ENCODE measurements around the gene PGM2L1. TPM values are rescaled to one million over a fixed set of nuclear protein-coding genes. Genes with fewer than 3 reads are reported as not detected.
"Not testable (repeated sequence)": the region's sequence is repeated elsewhere in the genome, so short reads cannot be mapped to it uniquely, and the experiment has no call there.

The PGM2L1 gene
- total RNA-seq, 1 donor from 2014 or later = 2.1 TPM

DNA sequence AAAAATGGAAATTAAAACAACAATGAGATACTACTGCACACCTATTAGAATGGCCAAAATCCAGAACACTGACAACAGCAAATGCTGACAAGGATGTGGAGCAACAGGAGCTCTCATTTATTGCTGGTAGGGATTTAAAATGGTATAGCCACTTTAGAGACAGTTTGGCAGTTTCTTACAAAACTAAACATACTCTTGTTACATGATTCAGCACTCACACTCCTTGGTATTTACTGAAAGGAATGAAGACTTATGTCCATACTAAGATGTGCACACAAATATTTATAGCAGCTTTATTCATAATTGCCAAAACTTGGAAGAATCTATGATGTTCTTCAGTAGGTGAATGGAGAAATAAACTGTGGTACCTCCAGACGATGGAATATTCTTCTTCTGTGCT, 40.8 kb downstream of the PGM2L1 start:
- intact Hi-C loops (cut with DNase I) = no loop called here
- no peak for DNase-seq (ENCODE audit: missing footprints)
- ATAC-seq = no peak

DNA sequence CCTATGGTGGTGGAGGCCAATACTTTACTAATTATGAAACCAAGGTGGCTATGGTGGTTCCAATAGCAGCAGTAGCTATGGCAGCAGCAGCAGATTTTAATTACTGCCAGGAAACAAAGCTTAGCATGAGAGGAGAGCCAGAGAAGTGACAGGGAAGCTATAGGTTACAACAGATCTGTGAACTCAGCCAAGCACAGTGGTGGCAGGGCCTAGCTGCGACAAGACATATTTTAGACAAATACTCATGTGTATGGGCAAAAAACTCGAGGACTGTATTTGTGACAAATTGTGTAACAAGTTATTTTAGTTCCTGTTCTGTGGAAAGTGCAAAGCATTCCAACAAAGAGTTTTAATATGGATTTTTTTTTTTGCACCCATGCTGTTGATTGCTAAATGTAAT, 42.6 kb downstream of the PGM2L1 start:
- intact Hi-C loops (cut with DNase I) = no loop called here
- no peak for DNase-seq (ENCODE audit: missing footprints)
- no peak for ATAC-seq

DNA sequence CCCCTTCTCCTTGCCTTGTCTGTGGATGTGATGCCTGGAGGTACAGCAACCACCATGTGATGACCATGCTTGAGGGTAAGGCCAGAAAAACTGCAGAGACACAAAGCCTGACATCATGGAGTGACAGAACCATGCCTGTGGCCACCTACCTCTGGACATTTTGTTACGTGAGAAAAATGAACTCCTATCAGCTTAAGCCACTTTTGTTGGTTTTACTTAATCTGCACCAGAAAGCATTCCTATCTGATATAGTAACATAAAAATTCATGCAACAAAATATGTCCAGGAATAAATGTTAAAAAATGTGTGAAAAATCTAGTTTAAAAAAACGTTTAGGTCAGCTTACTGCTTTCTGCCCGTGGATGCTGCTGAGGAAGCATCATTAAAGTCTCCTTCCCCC, 44.2 kb downstream of the PGM2L1 start:
- DNase-seq (ENCODE audit: missing footprints) (no peak), ATAC-seq (no peak)
- intact Hi-C loops (cut with DNase I) = no loop called here

DNA sequence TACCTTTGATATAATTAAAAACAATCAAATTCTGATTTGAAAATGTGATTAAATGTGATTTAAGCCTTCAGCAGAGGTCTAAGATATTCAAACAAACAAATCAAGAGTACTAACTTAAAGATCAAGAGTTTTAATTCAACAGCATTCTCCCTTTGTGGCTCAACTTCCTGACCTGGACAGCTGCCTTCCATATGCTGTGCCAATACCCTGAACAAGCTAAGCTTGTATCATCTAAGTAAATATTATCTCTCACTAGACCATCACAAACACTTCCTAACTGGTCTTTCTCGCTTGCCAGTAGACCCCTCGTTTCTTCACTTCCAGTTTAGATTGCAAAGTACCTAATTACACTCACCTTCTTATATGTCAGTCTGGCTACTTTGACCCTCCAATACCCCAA, 50.9 kb downstream of the PGM2L1 start:
- DNase-seq (ENCODE audit: missing footprints) = no peak
- ATAC-seq = no peak
- intact Hi-C loops (cut with DNase I) = no loop called here

DNA sequence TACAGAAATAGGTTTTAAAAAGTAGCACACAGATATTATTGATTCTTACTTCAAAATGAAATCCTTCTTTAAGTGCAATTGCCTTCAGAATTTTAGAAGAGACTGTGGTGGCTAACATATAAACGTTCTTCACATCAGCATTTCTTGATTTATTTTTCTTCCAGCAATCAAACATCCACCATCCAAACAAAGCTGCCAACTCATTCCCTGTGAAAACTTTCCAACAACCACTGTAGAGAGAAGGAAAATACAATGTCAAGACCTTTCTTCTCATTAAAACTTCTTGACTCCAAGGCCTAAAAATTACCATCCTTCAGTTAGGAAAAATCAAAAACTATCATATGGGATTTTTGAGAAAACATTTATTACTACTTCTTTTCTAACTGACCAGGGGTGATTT, 52.8 kb downstream of the PGM2L1 start:
- ATAC-seq (no peak), DNase-seq (ENCODE audit: missing footprints) (no peak)

DNA sequence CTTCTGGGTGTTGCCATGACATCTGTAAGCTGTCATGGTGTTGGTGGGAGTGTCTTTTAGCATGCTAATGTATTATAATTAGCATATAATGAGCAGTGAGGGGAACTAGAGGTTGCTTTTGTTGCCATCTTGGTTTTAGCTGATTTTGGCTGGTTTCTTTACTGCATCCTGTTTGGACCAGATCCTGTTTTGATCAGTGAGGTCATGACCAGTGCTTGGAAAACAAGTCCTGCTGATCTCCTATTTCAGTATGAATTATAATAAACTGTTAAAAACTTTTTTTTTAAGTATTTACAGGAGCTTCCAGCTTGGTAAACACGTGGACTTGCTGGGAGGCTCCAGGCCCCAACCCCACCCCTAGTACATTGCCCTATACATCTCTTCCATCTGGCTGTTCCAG, 56.3 kb downstream of the PGM2L1 start:
- DNase-seq (ENCODE audit: missing footprints) (no peak), ATAC-seq (no peak)
- intact Hi-C loops (cut with DNase I) = no loop called here

More for the DNA sequence above, 52.8 kb downstream of the PGM2L1 start:
- intact Hi-C loops (cut with DNase I) = no loop called here

DNA sequence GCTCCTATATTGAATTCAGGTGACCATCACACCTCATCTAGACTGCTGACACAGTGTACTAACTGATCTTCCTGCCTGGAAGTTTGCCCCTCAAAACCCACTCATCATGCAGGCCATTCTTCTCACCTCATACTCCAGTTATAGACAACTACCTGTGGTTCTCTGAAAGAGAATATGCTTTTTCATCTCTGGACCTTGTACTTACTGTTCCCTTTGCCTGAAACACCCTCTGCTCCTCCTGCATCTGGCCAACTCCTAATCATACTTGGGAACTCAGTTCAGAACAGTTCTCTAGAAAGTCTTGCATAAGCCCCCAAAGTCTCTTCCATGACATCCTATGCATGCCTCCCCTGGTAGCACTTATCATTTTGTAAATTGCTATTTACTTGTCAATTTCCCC, 58.6 kb downstream of the PGM2L1 start:
- ATAC-seq (no peak), DNase-seq (ENCODE audit: missing footprints) (no peak)
- intact Hi-C loops (cut with DNase I) = no loop called here

DNA sequence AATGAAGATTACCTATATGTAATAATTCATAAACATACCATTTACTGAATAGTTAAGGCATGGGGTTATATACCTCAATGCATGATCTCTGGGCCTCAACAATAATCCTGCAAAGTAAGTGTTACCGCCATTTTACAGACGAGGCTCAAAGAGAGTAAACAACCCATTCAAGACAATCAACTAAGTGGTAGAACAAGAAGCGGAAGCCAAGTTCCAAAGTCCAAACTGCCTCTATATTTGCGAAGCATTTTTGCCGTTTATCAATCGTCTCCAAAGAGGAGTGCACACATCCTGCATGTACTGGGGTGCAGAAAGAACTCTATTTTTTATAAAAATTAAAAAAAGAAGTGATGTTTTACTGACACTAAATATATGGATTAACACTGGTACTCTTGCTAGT, 59.3 kb downstream of the PGM2L1 start:
- no peak for DNase-seq (ENCODE audit: missing footprints)
- ATAC-seq = no peak
- intact Hi-C loops (cut with DNase I) = no loop called here

DNA sequence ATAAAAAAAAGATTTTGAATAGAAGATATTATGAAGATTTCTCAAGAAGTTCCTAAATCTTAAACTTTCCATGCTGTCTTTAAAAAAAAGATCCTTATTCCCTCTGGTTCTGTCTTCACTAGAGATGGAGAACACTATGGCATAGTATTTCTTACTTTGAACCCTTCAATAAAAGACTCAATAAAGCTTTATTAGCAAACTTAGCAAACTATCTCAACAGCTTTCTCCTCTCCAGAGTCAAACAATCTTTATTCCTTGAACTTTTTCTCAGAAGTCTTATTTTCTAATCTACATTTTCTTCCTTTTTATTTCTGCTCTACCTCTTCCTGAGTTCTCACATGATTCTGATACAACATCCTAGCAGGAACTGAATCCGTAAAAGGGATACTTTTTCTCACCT, 65.0 kb downstream of the PGM2L1 start:
- DNase-seq (ENCODE audit: missing footprints) = no peak
- intact Hi-C loops (cut with DNase I) = no loop called here
- no peak for ATAC-seq

DNA sequence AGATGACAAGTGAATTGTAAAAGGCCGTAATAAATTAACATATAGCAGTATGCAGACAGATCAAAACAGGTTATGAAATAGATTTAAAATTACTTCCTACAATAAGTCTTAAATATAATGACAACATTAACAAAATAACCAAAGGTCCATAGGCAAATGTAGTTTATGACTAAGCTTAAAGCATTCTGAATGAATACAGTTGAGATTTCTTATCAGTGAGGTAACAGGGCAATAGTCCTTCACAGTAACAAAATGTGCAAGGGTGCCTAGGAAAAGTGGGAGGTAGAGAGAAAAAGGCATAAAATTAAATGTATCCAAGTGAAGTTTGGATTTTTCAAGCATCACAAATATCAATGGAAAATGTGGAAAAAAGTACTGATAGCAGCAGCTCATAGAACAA, 65.9 kb downstream of the PGM2L1 start:
- no peak for DNase-seq (ENCODE audit: missing footprints)
- no peak for ATAC-seq
- intact Hi-C loops (cut with DNase I) = no loop called here

DNA sequence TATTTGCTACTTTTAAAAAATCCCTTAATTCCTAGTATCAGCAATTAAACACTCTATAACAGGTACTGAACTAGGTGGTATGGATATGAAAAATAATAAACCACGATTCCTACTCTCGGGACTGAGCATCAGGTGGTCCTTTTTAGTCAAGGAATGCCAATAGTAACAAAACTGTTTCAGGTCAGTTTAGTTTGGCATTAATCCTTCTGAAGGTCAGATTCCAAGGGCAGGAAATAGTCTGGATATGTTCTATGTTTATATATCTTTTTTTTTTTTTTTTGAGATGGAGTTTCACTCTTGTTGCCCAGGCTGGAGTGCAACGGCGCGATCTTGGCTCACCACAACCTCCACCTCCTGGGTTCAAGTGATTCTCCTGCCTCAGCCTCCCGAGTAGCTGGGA, 67.2 kb downstream of the PGM2L1 start:
- DNase-seq (ENCODE audit: missing footprints); ATAC-seq; intact Hi-C loops (cut with DNase I): not testable (repeated sequence)

DNA sequence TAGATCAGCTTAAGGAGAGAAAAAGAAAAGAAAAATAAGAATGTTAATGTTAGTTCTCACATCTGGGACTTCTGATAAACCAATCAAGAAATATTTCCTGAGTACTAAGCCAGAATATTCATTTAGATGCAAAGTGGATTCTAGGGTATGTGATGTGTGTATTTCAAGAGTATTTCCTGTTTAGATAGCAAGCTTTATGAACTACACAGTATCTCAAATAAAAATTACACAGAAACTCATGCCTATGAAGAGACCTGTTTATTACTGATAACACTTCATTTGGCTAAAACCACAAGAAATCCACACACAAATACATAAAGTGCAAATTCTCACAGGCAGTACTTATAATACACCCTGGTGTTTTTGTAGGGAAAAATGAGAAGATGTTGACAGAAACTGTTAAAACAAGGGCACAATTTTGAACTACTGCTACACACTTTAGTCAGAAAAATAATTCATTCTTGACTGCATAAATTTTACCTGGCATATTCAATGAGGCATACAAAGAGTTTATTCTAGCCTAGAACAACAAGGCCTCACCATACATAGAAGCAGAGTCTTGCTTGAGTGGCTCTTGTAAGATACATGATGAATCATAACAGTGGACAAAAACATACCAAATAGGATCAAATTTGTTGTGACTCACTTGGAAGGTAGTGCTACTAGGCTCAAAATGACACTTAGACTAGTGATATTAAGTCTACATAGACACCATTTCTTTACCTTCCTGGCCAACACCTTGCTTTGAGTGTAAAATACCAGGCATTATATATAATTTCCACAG, 68.0 kb downstream of the PGM2L1 start:
- ATAC-seq (no peak), DNase-seq (ENCODE audit: missing footprints) (no peak)
- intact Hi-C loops (cut with DNase I) = no loop called here

DNA sequence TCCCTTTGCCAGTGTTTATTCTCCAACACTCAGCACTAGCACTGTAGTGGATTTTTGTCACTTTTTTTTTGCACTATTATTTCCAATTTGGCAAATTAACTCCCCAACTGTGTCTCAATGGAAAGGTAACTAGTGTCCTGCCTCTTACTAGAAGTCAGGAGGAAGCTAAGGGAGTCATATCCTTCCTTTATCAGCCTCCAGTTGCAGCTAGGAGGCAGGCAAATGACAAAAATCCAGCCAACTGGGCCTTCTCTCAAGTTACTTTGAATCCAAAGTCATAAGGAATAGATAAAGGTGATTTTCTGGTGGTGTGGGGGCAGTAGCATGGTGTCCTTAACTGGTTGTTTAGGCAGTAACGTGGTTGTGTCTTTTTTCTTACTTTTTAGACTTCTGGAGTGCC, 71.2 kb downstream of the PGM2L1 start:
- intact Hi-C loops (cut with DNase I) = no loop called here
- DNase-seq (ENCODE audit: missing footprints) (no peak), ATAC-seq (no peak)

DNA sequence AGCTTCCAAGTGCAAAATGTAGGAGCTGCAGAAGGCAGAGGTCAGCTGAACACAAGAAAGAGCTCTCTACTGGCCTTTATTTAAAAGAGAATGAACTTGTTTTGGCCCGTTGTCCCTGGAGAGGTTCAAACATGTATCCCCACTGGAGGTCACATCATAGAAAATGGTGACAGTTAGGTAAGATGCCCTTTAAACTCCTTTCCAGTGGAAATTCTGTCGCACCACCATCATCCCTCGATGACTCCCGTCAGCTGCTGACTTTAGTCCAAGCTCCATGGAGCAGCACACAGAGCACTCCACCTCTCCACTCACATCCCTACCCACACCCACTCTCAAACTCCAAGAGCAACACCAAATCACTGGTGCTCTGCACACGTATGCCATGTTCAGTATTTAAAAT, 71.6 kb downstream of the PGM2L1 start:
- ATAC-seq (no peak), DNase-seq (ENCODE audit: missing footprints) (no peak)
- intact Hi-C loops (cut with DNase I) = no loop called here

DNA sequence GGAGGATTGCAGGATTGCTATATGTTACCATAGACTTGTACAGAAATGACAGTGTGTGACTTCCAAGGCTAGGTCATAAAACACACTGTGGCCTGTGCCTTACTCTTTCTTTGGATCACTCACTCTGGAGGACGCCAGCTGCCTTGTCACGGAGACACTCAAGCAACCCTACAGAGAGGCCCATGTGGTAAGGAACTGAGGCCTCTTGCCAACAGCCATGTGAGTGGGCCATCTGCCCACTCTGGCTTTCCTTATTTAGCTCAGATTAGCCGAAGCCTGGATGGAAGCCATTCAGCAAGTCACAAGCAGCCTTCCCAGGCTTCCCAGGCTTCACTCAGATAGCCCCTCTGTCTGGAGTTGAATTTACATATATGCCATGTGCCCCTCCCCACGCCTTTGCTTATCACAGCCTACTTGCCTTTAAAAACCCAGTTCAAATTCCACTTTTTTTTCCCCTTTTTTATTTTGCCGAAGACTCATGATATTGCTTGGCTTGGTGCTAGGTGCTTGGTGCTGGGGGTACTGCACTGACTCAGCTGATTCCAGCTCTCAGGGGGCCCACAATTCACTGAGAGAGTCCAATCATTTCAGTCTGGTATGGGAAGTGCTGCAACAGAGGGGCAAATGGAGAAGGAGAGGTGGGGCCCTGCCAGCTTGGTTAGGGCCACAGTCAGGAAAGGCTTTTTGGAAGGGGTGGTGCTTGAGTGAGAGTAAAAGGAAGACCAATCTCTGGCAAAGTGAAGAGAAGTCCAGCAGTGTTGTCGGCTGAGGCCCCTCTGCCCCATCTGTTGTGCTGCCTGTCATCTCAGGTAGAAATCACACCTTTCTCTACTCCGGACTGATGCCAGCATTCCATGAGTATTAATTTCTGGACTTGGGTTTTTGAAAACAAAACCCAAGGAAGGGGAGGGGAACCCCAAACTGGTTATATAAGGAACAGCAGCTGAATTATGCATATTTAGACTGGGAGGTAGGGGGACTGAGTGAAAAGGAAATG, 72.3 kb downstream of the PGM2L1 start:
- peak; percentile 87 for ATAC-seq
- intact Hi-C loops (cut with DNase I) = no loop called here
- DNase-seq (ENCODE audit: missing footprints) = peak; percentile 90

DNA sequence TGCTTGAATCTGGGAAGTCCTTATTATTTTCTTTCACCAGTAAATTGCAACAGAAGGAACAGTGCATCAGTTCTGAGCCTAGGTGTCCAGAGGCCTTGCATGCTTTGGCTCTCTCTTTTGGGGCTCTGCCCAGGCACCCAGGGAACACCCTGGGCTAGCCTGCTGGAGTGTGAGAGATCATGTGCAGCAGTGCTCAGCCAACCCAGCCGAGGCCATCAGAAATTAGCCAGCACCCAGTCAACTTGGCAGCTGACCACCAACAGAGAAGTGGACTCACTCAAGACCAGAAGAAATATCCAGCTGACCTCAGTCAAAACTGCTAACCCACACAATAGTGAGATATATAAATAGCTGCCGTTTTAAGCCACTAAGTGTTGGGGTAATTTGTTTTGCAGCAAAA, 75.6 kb downstream of the PGM2L1 start:
- DNase-seq (ENCODE audit: missing footprints) (peak; percentile 74), ATAC-seq (peak; percentile 91)
- intact Hi-C loops (cut with DNase I) = loop anchor here (5.0 kb wide), 1 partner anchor 75 kb away; the partner anchor contains the start of gene PGM2L1

DNA sequence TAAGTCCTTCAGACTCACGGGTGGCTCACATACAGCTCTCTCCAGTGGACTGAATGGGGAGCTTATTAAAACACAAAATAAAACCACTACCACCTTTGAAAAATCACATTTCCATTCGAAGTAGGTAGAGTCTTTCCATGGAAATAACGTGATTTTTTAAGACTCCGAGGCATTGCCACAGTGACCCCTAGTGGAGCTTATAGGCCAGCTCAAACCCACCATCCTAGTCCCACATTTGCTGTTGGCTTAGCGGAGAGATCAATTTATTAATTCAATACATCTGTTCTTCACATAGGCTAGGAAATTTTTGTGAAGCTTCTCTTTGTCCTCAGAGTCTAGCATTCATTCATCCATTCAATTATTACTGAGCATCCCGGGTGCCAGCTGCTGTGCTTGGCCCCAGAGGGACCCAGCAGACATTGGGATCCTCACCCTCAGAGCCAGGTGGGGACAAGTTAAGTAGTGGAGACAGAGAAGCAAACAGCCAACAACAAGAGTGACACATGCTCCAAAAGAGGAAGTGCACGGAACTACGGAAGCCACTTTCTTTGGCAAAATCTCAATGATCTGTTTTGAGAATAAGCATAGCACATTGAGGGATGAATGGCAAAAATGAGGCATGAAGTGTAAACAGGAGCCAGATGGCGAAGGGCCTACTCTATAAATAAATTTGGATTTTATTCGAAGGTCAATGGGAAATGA, 76.6 kb downstream of the PGM2L1 start:
- peak; percentile 6 for ATAC-seq
- intact Hi-C loops (cut with DNase I) = loop anchor here (2.0 to 5.0 kb wide), 2 partner anchors 67 to 76 kb away; partner anchors contain the start of gene PGM2L1

DNA sequence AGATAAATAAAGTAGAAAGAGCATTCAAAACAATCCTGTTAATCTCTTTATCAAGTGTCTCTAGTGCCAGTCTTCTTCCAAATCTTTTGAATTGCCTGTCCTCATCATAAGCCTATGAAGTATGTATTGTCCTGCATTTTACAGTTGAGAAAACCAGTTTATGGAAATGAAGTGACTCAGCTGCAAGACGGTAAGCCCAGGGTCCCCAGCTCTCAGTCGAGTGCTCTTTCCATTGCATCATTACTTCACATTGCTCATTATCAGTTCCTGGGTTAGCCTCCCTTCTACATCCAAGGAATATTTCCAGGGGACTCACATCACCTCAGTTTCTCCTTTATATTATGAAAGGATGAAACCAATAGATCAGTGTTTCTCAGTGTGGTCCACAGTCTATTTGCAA, 77.7 kb downstream of the PGM2L1 start:
- DNase-seq (ENCODE audit: missing footprints) = no peak
- intact Hi-C loops (cut with DNase I) = loop anchor here (2.0 to 5.0 kb wide), 2 partner anchors 66 to 77 kb away; partner anchors contain the start of gene PGM2L1
- ATAC-seq = no peak

More for the DNA sequence above, 76.6 kb downstream of the PGM2L1 start:
- no peak for DNase-seq (ENCODE audit: missing footprints)

Measured in Right ventricle myocardium inferior (tissue), 1 donor.